Small intestine (tissue), 7 donors: Measurements from ENCODE around the gene TGIF1. TPM values are rescaled to one million over a fixed set of nuclear protein-coding genes. Genes with fewer than 3 reads are reported as not detected.

Source experiments
- DNase-seq, 2 donors: peaks; one replicate each; pipeline versions ENCODE4 v3.0.0 to v3.0.0-alpha.2; 2013
- FAIRE-seq: peaks from 2 replicates; lab custom pipeline; 2012; peaks lifted over from hg19 to GRCh38; lab: Jason Lieb, UNC
- H3K27ac ChIP-seq, 3 donors: one replicate each; pipeline ENCODE4 v1.5.1; 2013; ENCODE audit warnings: low read length in 2 of 3, mild to moderate bottlenecking in 2 of 3, control low read depth in 1 of 3, inconsistent platforms in 1 of 3, low read depth in 1 of 3, moderate library complexity in 1 of 3
- H3K27me3 ChIP-seq, 3 donors: one replicate each; pipeline ENCODE4 v1.6.1; 2013; ENCODE audit warnings: low read length in 3 of 3, inconsistent platforms in 1 of 3; ENCODE audit not compliant: control insufficient read depth in 3 of 3, insufficient read depth in 3 of 3
- H3K36me3 ChIP-seq, 3 donors: one replicate each; pipeline ENCODE4 v1.6.1; 2013; ENCODE audit warnings: low read length in 3 of 3, inconsistent platforms in 1 of 3, low read depth in 1 of 3, mild to moderate bottlenecking in 1 of 3, moderate library complexity in 1 of 3; ENCODE audit not compliant: control insufficient read depth in 3 of 3, insufficient read depth in 2 of 3
- H3K4me1 ChIP-seq, 3 donors: one replicate each; pipeline ENCODE4 v1.6.1; 2013; ENCODE audit warnings: low read length in 2 of 3, inconsistent platforms in 1 of 3, low read depth in 1 of 3, mild to moderate bottlenecking in 1 of 3, moderate library complexity in 1 of 3; ENCODE audit not compliant: control insufficient read depth in 3 of 3, insufficient read depth in 2 of 3
- H3K4me3 ChIP-seq, 3 donors: one replicate each; pipeline ENCODE4 v1.5.1; 2013; ENCODE audit warnings: low read length in 3 of 3, control low read depth in 1 of 3, inconsistent platforms in 1 of 3, low read depth in 1 of 3, mild to moderate bottlenecking in 1 of 3, moderate library complexity in 1 of 3
- H3K9me3 ChIP-seq, 2 donors: one replicate each; pipeline ENCODE4 v1.6.1; 2013; ENCODE audit warnings: low read depth in 1 of 2, low read length in 1 of 2; ENCODE audit not compliant: control insufficient read depth in 2 of 2, insufficient read depth in 1 of 2
- WGBS, 3 donors: extraction: QIAGEN DNeasy Blood & Tissue Kit; methylation state at CpG; one replicate each; pipeline ENCODE4 v1.1.7; 2013; 5-methylcytosine and 5-hydroxymethylcytosine counted together
- polyA plus RNA-seq, 4 donors: library from polyadenylated mRNA; stranded (reverse) in 3 of 4; unstranded in 1 of 4; fragments of 200-250 nt in 3 of 4; fragments of 120-200 nt in 1 of 4; gene quantifications; one replicate each; pipeline versions ENCODE4 v1.2.1 to v1.2.3, GENCODE V29; 2013
- donor health status: healthy with polysubstance abuse.
- donor health status: control.
- donor health status: control.
- donor health status: Bipolar disorder and iron deficiency.
- donor health status: healthy.

Gene TGIF1
- polyA plus RNA-seq, 4 donors = 20.0 to 73.0 (median 35.3) TPM

GRCh38 chr18:3455090-3455635, 5.2 kb downstream of the TGIF1 start:
- DNase-seq (no peak), FAIRE-seq (no peak)
- Histone ChIP-seq H3K27me3 (no peaks in the 10 kb centered on the region), H3K4me1 (peaks cover 2 to 39% (median 6%) of the 10 kb centered on the region in 3 donors), H3K9me3 (no peaks in the 10 kb centered on the region), H3K36me3 (peaks cover 4 to 12% (median 10%) of the 10 kb centered on the region in 3 donors), H3K27ac (peak overlapping the region in 1 of 3 donors; percentile 92), H3K4me3 (no peak overlapping the region)
- WGBS, 3 donors = 11 to 36% (median 22%) methylated on average over 3 of the region's 3 CpGs

- peaks cover 2 to 39% (median 6%) of the 10 kb centered on the region in 3 donors for H3K4me1 ChIP-seq
These were observed 6.1 kb downstream of the TGIF1 start for GRCh38 chr18:3455907-3456685.

GRCh38 chr18:3456686-3457069, 6.7 kb downstream of the TGIF1 start:
- Histone ChIP-seq H3K4me3 (no peak overlapping the region), H3K27me3 (no peaks in the 10 kb centered on the region), H3K9me3 (no peaks in the 10 kb centered on the region), H3K36me3 (peaks cover 4 to 14% (median 10%) of the 10 kb centered on the region in 3 donors), H3K27ac (peak overlapping the region; percentile 4 to 92 (median 83)), H3K4me1 (peaks cover 2 to 39% (median 6%) of the 10 kb centered on the region in 3 donors)
- 5 to 35% (median 26%) methylated on average over 1 of the region's 1 CpG for WGBS, 3 donors
- FAIRE-seq = no peak
- DNase-seq = peak; percentile 88 to 89

More at GRCh38 chr18:3455907-3456685, 6.1 kb downstream of the TGIF1 start:
- peaks cover 4 to 14% (median 10%) of the 10 kb centered on the region in 3 donors for H3K36me3 ChIP-seq
- H3K27me3 ChIP-seq = no peaks in the 10 kb centered on the region
- H3K9me3 ChIP-seq = no peaks in the 10 kb centered on the region
- FAIRE-seq (no peak), DNase-seq (peak; percentile 43 to 83)
- 15 to 62% (median 29%) methylated on average over 10 of the region's 10 CpGs for WGBS, 3 donors
- peak overlapping the region; percentile 71 to 92 (median 83) for H3K27ac ChIP-seq
- H3K4me3 ChIP-seq = peak overlapping the region in 1 of 3 donors; percentile 0

- Histone ChIP-seq H3K36me3 (peaks cover 4 to 19% (median 10%) of the 10 kb centered on the region in 3 donors), H3K27me3 (no peaks in the 10 kb centered on the region), H3K9me3 (peaks cover 0 to 4% of the 10 kb centered on the region in 2 donors), H3K27ac (peak overlapping the region; percentile 3 to 92 (median 74)), H3K4me3 (peak overlapping the region in 1 of 3 donors; percentile 2), H3K4me1 (peaks cover 2 to 39% (median 6%) of the 10 kb centered on the region in 3 donors)
- DNase-seq (peak in 1 of 2 donors; percentile 42), FAIRE-seq (no peak)
- 15 to 58% (median 39%) methylated on average over 15 of the region's 15 CpGs for WGBS, 3 donors
These were observed 7.3 kb downstream of the TGIF1 start for GRCh38 chr18:3457261-3457724.

GRCh38 chr18:3458378-3458777, 8.4 kb downstream of the TGIF1 start:
- Histone ChIP-seq H3K36me3 (peaks cover 4 to 19% (median 10%) of the 10 kb centered on the region in 3 donors), H3K4me1 (peaks cover 2 to 39% (median 6%) of the 10 kb centered on the region in 3 donors), H3K27me3 (no peaks in the 10 kb centered on the region), H3K27ac (peak overlapping the region in 2 of 3 donors; percentile 31 to 44), H3K9me3 (peaks cover 0 to 4% of the 10 kb centered on the region in 2 donors), H3K4me3 (no peak overlapping the region)
- FAIRE-seq = no peak
- WGBS, 3 donors = 13 to 40% (median 26%) methylated on average over 3 of the region's 3 CpGs
- DNase-seq = peak in 1 of 2 donors; percentile 31

GRCh38 chr18:3458952-3459853, 9.2 kb downstream of the TGIF1 start:
- 38 to 60% (median 53%) methylated on average over 5 of the region's 5 CpGs for WGBS, 3 donors
- Histone ChIP-seq H3K27ac (peak overlapping the region in 2 of 3 donors; percentile 31 to 64), H3K4me1 (peaks cover 2 to 39% (median 6%) of the 10 kb centered on the region in 3 donors), H3K4me3 (no peak overlapping the region), H3K27me3 (no peaks in the 10 kb centered on the region), H3K36me3 (peaks cover 4 to 19% (median 10%) of the 10 kb centered on the region in 3 donors), H3K9me3 (peaks cover 0 to 4% of the 10 kb centered on the region in 2 donors)
- DNase-seq = peak in 1 of 2 donors; percentile 27
- FAIRE-seq = no peak

GRCh38 chr18:3460823-3461398, 10.9 kb downstream of the TGIF1 start:
- Histone ChIP-seq H3K9me3 (peaks cover 0 to 4% of the 10 kb centered on the region in 2 donors), H3K36me3 (peaks cover 4 to 19% (median 10%) of the 10 kb centered on the region in 3 donors), H3K27me3 (no peaks in the 10 kb centered on the region), H3K4me3 (no peak overlapping the region), H3K4me1 (peaks cover 2 to 29% (median 6%) of the 10 kb centered on the region in 3 donors), H3K27ac (no peak overlapping the region)
- 96 to 98% (median 97%) methylated on average over 4 of the region's 4 CpGs for WGBS, 3 donors
- no peak for DNase-seq
- no peak for FAIRE-seq
